ENCODE measurements around the gene AMIGO1. TPM values are rescaled to one million over a fixed set of nuclear protein-coding genes. Genes with fewer than 3 reads are reported as not detected.
A peak's percentile ranks its signal among the peaks of the same experiment; 100 is the strongest.

AMIGO1 gene
- total RNA-seq, 1 donor from 2014 or later = 4.7 TPM

GRCh38 chr1:109472779-109473178, 36.7 kb downstream of the AMIGO1 start:
- peaks cover 0 to 3% of the 10 kb centered on the region in 2 donors for H3K36me3 ChIP-seq
- no peak for TF ChIP-seq CTCF (IDR thresholded peaks at IDR 0.05)
- H3K27me3 ChIP-seq = no peaks in the 10 kb centered on the region
- no peak for DNase-seq (ENCODE audit: low spot score in 2 of 2)
- no peaks in the 10 kb centered on the region for H3K4me1 ChIP-seq
- intact Hi-C loops (cut with DNase I) = no loop called here
- no peaks in the 10 kb centered on the region for H3K9me3 ChIP-seq
- H3K4me3 ChIP-seq = no peak overlapping the region
- H3K27ac ChIP-seq = no peak overlapping the region

GRCh38 chr1:109470245-109470644, 39.3 kb downstream of the AMIGO1 start:
- no peak for DNase-seq (ENCODE audit: low spot score in 2 of 2)
- Histone ChIP-seq H3K9me3 (no peaks in the 10 kb centered on the region), H3K27ac (no peak overlapping the region), H3K4me1 (no peaks in the 10 kb centered on the region), H3K36me3 (no peaks in the 10 kb centered on the region), H3K4me3 (no peak overlapping the region), H3K27me3 (no peaks in the 10 kb centered on the region)
- no peak for TF ChIP-seq CTCF (IDR thresholded peaks at IDR 0.05)
- intact Hi-C loops (cut with DNase I) = no loop called here

GRCh38 chr1:109468903-109469302, 40.6 kb downstream of the AMIGO1 start:
- no peak for TF ChIP-seq CTCF (IDR thresholded peaks at IDR 0.05)
- Histone ChIP-seq H3K27me3 (no peaks in the 10 kb centered on the region), H3K4me1 (no peaks in the 10 kb centered on the region), H3K9me3 (no peaks in the 10 kb centered on the region), H3K4me3 (no peak overlapping the region), H3K36me3 (no peaks in the 10 kb centered on the region), H3K27ac (no peak overlapping the region)
- intact Hi-C loops (cut with DNase I) = no loop called here
- no peak for DNase-seq (ENCODE audit: low spot score in 2 of 2)

GRCh38 chr1:109468061-109468460, 41.5 kb downstream of the AMIGO1 start:
- H3K36me3 ChIP-seq = no peaks in the 10 kb centered on the region
- no peak for TF ChIP-seq CTCF (IDR thresholded peaks at IDR 0.05)
- no peak for DNase-seq (ENCODE audit: low spot score in 2 of 2)
- H3K9me3 ChIP-seq = no peaks in the 10 kb centered on the region
- intact Hi-C loops (cut with DNase I) = no loop called here
- H3K4me1 ChIP-seq = no peaks in the 10 kb centered on the region
- H3K4me3 ChIP-seq = no peak overlapping the region
- no peaks in the 10 kb centered on the region for H3K27me3 ChIP-seq
- peak overlapping the region in 1 of 2 donors; percentile 74 for H3K27ac ChIP-seq

GRCh38 chr1:109467301-109467777, 42.2 kb downstream of the AMIGO1 start:
- TF ChIP-seq CTCF (IDR thresholded peaks at IDR 0.05) = no peak
- H3K4me3 ChIP-seq = peak overlapping the region; percentile 57 to 91
- intact Hi-C loops (cut with DNase I) = loop anchor here (1.0 to 2.0 kb wide), 2 partner anchors 16 to 65 kb away; partner anchors contain the start of gene ATXN7L2
- H3K27ac ChIP-seq = peak overlapping the region; percentile 74 to 92
- H3K27me3 ChIP-seq = no peaks in the 10 kb centered on the region
- no peaks in the 10 kb centered on the region for H3K4me1 ChIP-seq
- no peaks in the 10 kb centered on the region for H3K9me3 ChIP-seq
- no peak for DNase-seq (ENCODE audit: low spot score in 2 of 2)
- H3K36me3 ChIP-seq = no peaks in the 10 kb centered on the region

All from ascending aorta (tissue), 2 donors.